ENCODE measurements around the gene ENTPD8.
"Not testable (repeated sequence)": the region's sequence is repeated elsewhere in the genome, so short reads cannot be mapped to it uniquely, and the experiment has no call there.

The ENTPD8 gene

DNA sequence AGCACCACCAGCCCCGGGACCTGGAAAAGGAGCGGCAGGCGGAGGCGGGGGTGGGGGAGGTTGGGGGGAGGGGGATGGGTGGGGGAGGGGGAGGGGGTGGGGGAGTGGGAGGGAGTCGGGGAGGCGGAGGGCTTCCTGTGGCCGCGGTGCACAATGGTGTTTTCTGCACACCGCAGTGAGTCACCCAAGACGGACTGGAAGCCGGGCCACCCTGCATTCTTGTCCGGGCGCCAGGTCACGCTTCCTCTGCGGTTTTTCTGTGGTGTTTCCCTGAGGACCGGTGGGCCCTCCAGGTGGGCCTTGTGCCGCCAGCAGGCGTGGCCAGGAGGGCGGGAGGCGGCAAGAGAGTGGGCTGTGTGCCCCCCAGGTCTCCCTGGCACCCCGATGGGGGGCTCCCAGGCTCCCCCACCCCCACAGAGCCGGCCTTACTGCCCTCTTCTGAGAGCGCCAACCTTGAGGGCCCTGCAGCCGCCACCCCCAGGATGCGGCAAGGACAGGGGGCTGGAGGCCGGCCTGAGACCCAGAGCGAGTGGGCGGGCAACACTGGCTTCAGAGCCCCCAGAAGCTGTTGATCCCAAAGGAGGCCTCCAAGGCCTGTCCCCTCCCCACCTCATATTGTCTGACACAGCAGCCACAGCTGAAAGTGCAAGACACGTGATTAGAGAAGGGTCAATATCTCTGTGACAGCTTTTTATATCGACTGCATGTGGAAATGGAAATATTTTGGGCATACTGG is 29.3 kb downstream of the ENTPD8 start:
- DNase-seq (ENCODE audit: low read depth in 1 of 2, low spot score in 1 of 2), result peak; percentile 91 to 93
- in situ Hi-C loops (cut with HindIII; ENCODE audit: low pct_unique_long_range_greater_than_20kb, low sequenced_read_pairs), result no loop called here
- TF ChIP-seq JUND (IDR thresholded peaks at IDR 0.05; ENCODE audit: low read depth), result no peak

DNA sequence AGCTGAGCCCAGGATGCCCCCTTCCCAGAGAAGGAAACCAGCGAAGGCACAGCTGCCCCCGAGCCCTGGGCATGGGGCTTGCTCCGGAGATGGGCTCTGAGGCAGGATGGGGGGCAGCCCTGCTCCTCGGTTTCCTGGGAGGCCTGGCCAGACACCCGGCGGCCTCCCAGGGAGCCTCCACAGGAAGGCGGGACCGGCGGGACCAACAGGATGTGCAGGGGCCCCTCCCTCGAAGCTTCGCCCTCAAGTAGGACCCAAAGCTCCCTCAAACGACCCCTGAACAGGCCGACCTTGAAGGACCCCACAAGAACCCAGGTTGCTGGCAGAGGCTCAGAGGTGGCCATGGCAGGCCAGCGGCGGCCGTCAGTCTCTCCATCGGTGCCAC is 29.9 kb downstream of the ENTPD8 start:
- in situ Hi-C loops (cut with HindIII; ENCODE audit: low pct_unique_long_range_greater_than_20kb, low sequenced_read_pairs), result no loop called here
- TF ChIP-seq JUND (IDR thresholded peaks at IDR 0.05; ENCODE audit: low read depth), result no peak
- DNase-seq (ENCODE audit: low read depth in 1 of 2, low spot score in 1 of 2), result no peak

DNA sequence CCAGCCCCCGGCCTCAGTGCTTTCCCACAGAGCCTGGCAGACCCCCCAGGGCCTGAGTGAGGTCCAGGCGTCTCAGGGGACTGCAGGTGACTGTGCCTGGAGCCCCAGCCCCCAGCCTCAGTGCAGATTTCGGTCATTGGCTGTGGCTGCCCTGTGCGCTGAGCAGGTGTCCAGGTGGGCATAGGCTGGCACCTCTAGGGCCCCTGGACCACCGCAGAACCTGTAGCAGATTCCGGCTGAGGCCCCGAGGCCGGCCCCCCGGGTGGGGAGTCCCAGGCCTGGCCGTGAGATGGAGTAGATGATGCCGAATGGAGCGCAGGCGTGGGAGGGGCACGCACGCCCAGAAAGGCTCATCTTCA is 30.3 kb downstream of the ENTPD8 start:
- in situ Hi-C loops (cut with HindIII; ENCODE audit: low pct_unique_long_range_greater_than_20kb, low sequenced_read_pairs), result no loop called here
- no peak for DNase-seq (ENCODE audit: low read depth in 1 of 2, low spot score in 1 of 2)
- TF ChIP-seq JUND (IDR thresholded peaks at IDR 0.05; ENCODE audit: low read depth), result no peak

DNA sequence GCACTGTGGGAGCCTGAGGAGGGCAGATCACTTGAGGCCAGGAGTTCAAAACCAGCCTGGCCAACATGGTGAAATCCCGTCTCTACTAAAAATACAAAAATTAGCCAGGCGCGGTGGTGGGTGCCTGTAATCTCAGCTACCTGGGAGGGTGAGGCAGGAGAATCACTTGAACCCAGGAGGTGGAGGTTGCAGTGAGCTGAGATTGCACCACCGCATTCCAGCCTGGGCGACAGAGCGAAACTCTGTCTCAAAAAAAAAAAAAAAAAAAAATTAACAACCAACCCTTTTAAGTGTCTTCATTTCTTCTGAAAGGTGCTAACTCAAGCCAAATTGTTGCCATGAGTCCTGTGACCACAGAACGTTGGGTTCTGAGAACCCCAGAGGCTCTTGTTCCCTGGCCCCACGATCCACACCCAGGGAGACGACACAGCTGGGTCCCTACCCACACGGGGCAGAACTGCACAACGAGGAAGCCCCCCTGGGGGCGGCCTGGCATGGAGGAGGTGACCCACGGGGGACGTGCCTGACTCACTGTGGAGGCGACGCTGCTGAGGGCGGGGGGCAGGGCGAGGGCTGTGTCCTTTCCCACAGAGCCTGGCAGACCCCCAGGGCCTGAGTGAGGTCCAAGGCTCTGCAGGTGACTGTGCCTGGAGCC is 30.8 kb downstream of the ENTPD8 start:
- DNase-seq (ENCODE audit: low read depth in 1 of 2, low spot score in 1 of 2); in situ Hi-C loops (cut with HindIII; ENCODE audit: low pct_unique_long_range_greater_than_20kb, low sequenced_read_pairs): not testable (repeated sequence)

DNA sequence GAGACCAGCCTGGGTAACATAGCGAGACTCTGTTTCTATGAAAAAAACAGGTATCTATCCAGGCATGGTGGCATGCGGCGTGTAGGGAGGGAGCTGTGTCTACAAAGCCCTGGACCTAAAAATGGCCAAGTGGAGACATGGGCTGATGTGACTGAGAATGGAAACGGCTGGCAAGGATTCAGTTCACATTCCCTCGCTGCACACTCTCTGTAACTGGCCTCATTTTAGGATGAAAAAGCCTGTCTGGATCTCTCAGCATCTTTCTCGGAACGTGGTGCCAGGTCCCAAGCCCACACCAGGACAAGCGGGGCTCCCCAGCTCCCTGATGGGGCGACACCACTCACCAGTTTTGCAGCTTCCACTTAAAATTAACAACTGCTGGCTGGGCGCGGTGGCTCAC is 31.6 kb downstream of the ENTPD8 start:
- in situ Hi-C loops (cut with HindIII; ENCODE audit: low pct_unique_long_range_greater_than_20kb, low sequenced_read_pairs), result no loop called here
- DNase-seq (ENCODE audit: low read depth in 1 of 2, low spot score in 1 of 2), result no peak
- TF ChIP-seq JUND (IDR thresholded peaks at IDR 0.05; ENCODE audit: low read depth), result no peak

DNA sequence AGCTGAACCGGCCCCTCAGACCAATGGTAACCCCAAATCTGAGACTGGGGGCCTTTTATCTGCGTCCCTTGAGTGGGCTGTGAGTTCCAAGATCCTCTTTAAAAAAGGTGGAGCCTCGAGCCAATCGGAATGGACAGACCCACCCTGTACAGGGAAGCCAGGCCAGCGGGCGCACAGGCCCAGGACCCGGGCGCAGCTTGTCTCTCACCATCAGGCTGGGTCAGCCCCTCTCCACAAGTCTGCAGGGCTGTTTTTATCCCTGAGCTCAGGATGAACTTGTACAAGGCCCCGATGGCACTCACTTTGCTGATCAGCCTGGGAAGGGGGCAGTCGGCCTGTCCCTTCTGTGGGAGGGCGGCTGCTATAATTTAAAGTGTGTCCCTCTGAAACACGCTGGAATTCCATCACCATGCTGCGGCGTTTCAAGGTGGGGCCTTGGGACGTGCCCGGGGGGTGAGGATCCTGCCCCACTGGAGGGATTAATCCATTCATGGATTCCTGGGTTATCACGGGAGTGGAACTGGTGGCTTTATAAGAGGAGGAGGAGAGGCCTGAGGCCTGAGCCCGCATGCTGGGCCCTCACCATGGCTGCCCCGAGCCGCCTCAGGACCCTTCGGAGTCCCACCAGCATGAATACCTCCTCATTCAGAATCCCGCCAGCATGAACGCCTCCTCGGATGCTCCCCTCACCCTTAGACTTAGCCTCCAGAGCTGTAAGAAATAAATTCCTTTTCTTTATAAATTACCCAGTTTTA is 32.3 kb downstream of the ENTPD8 start:
- in situ Hi-C loops (cut with HindIII; ENCODE audit: low pct_unique_long_range_greater_than_20kb, low sequenced_read_pairs), result no loop called here
- no peak for TF ChIP-seq JUND (IDR thresholded peaks at IDR 0.05; ENCODE audit: low read depth)
- DNase-seq (ENCODE audit: low read depth in 1 of 2, low spot score in 1 of 2), result no peak

DNA sequence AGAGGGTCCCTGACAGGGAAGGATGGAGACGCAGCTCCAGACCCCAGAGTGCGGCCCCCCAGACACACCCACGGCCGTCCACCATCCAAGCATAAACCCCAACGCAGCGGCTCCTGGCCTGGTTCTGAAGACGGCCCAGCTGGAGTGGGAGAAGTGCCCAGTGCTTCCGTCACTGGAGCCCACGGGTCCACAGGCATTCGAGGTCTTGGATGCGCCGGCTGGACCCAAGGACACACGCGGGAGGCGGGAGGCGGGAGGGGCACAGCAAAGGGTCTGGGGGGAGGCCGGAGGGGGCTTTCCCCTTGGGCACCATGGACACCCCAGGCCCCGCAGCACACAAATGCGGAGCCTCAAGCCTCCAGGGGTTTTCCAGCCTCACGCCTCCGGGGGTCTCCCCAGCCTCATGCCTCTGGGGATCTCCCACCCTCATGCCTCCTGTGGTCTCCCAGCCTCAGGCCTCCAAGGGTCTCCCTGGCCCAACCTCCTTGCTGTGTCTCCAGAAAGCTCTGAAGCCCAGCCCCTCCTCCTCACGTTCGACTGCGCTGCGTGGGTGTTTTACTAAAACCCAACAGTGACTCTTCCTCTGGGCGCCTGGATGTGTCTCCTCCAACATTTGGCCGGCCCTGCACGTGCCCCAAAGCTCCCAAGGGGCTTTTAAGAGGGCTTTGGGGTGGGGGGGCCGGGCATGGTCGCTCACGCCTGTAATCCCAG is 33.4 kb downstream of the ENTPD8 start:
- in situ Hi-C loops (cut with HindIII; ENCODE audit: low pct_unique_long_range_greater_than_20kb, low sequenced_read_pairs), result no loop called here
- no peak for DNase-seq (ENCODE audit: low read depth in 1 of 2, low spot score in 1 of 2)
- TF ChIP-seq JUND (IDR thresholded peaks at IDR 0.05; ENCODE audit: low read depth), result no peak

DNA sequence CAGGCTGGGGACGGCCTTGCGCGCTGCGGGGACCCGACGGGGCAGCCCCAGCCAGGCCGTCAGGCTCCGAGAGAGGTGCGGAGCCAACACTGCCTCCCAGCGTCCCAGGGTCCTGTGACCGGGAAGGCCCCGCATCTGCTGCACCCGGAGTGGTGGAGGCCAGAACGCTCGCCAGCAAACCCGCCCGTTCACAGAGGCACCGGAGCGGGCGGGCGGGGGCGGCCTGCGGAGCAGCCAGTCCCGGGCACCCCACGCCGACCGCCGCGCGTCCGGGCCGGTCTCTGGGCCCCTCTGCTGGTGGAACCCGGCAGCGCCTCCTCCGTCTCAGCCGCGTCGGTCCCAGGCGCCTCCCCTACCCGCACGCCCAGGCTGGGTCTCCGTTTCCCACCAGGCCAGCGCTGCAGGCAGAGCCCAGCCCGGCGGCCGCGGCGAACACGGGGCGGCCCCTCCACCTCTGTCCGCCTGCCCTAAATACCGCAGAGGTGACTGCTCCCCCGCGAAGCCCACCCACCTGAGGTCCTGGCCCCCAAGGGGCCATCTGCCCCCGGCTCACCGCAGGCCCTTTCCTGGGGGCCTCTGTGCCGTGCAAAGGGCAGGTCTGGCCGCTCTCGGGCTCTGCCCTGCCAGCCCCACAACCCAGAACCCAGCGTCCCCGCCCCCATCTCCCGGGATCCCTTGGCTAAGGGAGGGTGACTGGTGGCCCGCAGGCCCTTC is 34.1 kb downstream of the ENTPD8 start:
- in situ Hi-C loops (cut with HindIII; ENCODE audit: low pct_unique_long_range_greater_than_20kb, low sequenced_read_pairs), result no loop called here
- peak; percentile 82 to 87 for DNase-seq (ENCODE audit: low read depth in 1 of 2, low spot score in 1 of 2)
- no peak for TF ChIP-seq JUND (IDR thresholded peaks at IDR 0.05; ENCODE audit: low read depth)

DNA sequence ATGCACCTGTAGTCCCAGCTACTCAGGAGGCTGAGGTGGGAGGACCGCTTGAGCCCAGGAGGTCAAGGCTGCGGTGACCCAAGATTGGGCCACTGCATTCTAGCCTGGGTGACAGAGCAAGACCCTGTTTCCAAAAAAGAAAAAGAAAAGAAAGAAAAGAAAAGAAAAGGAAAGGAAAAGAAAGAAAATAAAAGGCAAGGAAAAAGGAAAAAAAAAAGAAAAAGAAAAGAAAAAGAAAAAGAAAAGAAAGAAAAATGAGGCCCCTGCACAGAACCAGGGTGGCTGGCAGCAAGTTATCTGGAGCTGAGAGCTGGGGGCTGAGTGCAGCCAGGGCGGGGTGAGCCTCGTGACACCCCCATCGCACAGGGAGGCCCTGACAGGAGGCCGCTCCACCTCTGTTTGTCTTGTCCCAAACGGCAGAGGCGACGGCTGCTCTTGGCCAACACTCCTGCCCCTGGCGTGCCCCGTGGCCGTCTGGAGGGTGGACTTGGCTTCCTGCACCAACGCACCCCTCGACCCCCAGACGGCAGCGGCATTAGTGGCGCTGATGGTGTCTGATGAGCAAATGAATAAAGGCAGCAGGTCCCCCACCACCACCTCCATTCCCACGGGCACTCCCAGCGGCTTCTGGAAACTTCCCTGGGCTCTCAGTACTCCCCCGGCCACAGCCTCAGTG is 34.9 kb downstream of the ENTPD8 start:
- TF ChIP-seq JUND (IDR thresholded peaks at IDR 0.05; ENCODE audit: low read depth), result no peak
- DNase-seq (ENCODE audit: low read depth in 1 of 2, low spot score in 1 of 2), result no peak
- in situ Hi-C loops (cut with HindIII; ENCODE audit: low pct_unique_long_range_greater_than_20kb, low sequenced_read_pairs), result no loop called here

DNA sequence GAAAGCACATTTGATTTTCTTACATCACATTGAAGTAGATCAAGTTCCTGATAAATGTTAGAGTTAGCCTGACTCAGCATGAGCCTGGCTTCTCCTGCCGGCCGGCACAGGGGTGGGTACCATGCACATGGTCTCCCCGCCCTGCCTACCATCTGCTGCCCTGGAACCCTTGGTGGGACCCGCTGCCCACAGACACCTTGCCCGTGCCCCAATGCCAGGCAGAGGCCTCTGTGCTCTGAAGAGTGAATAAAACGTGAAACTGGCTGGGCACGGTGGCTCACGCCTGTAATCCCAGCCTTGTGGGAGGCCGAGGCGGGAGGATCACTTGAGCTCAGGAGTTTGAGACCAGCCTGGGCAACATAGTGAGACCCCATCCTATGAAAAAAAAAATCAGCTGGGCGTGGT is 35.5 kb downstream of the ENTPD8 start:
- no peak for TF ChIP-seq JUND (IDR thresholded peaks at IDR 0.05; ENCODE audit: low read depth)

DNA sequence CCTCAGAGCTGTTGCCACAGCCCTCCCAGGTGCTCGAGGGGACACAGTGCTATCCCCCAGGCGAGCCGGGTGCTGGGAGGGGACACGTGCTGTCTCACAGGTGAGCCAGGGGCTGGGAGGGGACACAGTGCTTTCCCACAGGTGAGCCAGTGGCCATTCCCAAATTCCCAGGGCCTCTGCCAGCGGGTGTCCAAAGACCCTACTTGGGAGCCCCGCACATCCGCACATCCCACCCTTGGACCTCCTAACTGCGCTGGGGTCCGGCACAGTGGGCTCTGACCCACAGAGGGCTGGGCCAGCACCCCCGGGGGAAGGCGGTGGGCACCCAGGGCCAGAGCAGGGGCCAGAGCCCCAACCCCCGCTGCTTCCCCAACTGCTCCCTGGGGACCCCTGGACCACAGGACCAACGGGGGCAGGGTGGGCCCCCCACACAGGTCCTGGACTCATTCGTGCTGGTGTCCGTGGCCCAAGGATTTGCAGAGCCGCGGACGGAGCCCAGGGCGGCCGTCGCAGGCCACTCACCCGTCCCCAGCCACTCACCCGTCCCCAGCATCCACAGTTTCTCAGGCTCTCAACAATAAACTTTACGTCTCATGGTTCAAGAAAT is 36.1 kb downstream of the ENTPD8 start:
- no peak for TF ChIP-seq JUND (IDR thresholded peaks at IDR 0.05; ENCODE audit: low read depth)
- in situ Hi-C loops (cut with HindIII; ENCODE audit: low pct_unique_long_range_greater_than_20kb, low sequenced_read_pairs), result no loop called here
- DNase-seq (ENCODE audit: low read depth in 1 of 2, low spot score in 1 of 2), result no peak

More for the DNA sequence above, 35.5 kb downstream of the ENTPD8 start:
- in situ Hi-C loops (cut with HindIII; ENCODE audit: low pct_unique_long_range_greater_than_20kb, low sequenced_read_pairs), result no loop called here
- no peak for DNase-seq (ENCODE audit: low read depth in 1 of 2, low spot score in 1 of 2)

Measured in T47D (cell line).